UCSD-AML1 (cell line): ENCODE data around the gene SLC15A4.
A peak's percentile ranks its signal among the peaks of the same experiment; 100 is the strongest.
"Not testable (repeated sequence)": the region's sequence is repeated elsewhere in the genome, so short reads cannot be mapped to it uniquely, and the experiment has no call there.

ENCODE experiments used
- DNase-seq: peaks from one replicate; lab custom pipeline; 2025; ENCODE audit not compliant: unreplicated experiment; lab: John Stamatoyannopoulos, UW

Gene SLC15A4

DNA sequence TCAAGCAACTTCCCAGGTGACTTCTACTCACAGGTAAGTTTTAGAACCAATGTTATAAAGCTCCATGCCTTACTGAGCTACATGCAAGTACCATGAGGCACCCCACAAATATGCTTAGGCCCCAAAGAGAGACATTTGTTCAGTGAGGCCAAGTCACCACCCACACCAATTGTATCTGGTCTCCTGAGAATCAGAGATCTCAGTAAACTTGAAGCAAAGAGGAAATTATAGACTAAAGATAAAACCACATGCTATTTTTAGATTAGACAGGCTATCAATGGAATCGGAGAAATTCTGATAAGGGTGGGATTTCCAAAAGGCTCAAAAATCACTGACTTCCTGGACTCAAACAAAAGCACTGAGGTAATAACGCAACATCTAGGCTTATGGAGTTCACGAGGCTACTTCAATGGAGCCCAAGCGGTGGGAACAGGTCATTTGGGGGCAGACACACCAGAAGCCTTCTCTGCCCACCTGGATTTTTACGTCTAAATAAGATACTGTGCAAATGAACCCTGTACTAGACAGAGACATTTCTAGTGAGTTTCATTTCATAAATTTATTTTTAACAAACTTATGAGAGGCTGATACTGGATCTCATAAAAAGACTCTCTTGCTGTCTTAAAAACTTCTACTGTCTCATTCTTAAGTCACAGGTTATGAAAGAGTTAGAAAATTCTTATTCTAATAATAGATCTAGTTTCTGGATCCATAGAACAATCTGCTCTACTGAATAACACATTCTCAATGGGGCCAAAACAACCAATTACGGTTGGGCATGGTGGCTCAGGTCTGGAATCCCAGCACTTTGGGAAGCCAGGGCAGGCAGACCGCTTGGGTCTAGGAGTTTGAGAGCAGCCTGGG is 7.7 kb downstream of the SLC15A4 start:
- DNase-seq, result no peak

GRCh38 chr12:128814411-128815261 is 9.1 kb downstream of the SLC15A4 start:
- no peak for DNase-seq

DNA sequence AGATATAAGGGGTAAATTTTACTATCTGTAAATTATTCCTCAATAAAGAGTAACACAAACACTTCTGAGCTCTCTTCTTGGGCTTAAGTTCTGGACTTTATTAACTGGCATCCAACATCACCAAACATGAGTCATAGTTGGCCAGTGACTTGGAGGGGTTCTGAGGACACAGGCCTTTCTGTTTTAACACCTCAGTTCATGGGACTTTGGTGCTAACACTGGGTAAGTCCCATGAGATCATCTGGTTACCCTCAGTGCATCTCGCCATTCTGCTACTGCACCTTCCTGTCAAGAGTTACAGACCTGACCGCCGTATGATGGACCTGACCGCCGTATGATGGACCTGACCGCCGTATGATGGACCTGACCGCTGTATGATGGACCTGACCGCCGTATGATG is 9.9 kb downstream of the SLC15A4 start:
- DNase-seq, result no peak

DNA sequence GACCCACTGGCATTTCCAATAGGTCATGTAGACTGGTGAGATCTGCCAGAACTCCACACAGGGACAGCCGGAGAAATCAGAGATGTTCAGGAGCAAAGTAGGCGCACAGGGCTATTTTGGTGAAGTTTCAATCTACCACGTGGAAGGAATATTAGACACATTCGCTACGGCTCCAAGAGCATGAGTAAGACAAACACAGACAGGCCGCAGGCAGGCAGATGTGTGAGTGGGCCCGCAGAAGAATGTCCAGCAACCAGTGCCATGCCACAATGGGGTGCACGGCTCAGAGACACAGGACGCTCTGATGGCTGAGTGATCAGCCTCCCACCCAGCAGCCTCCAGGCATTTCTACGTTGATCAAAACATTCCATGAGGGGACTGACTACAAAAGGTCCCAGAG is 10.4 kb downstream of the SLC15A4 start:
- no peak for DNase-seq

DNA sequence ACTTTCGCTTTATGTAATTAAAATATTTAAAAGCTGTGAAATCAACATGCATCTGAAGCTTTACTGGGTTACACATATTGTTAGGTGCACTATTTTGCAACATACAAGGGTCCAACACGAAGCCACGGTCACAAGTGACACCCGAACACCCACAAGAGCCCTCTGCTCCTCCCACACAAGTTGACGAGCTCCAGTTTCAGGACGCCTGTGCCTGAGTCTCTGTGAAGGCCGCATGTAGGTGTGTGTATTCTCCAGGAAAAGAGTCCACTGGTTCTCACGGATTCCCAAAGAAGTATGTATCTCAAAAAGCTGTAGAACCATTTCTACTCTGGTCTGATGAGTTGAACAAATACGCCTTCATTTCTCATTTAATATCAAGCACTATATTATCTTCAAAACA is 12.0 kb downstream of the SLC15A4 start:
- no peak for DNase-seq

DNA sequence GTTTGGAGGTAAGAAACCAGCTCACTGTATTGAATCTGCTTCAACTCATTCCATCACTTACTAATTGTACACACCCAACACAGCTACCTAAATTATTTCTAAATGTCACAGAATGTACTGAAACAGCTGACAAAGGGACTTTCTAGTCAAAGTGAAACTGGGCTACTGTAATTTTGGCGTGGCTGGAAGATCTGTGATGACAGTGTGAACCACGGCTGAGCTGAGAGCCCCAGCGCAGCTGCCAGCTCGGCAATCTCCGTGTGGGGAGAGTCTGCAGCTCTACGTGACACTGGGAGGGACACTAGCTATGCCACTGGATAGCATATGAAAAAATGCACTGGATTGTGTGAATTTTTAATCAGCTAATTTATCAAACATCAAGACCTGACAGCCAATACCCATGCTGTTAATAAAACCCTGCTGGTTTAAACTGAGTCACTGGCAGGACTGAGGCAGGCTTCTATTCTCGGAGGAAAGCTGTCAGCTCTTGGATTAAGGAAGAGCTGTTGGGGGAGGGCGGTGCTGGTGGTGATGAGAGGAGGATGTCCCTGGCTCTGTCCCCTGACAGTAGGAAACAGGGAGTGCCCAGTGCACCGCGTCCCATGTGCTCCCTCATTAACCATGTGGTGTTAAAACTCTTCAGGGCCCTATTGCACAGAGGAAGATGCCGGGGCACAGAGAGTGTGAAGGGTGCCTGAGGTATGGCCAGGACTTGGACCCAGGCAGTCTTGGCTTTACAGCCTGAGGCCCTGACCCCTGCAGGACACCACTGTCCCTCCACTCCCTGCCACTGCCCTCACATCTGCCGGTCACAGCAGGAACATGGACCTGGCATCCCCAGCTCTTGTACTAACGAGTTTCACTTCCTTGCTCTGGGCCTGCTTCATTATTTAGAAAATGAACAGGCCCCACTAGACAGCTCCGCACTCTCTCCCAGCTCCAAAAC is 13.3 kb downstream of the SLC15A4 start:
- DNase-seq, result no peak

- no peak for DNase-seq
These were observed 15.1 kb downstream of the SLC15A4 start for GRCh38 chr12:128808651-128809050.

GRCh38 chr12:128807161-128807724 is 16.5 kb downstream of the SLC15A4 start:
- DNase-seq, result peak; percentile 57

DNA sequence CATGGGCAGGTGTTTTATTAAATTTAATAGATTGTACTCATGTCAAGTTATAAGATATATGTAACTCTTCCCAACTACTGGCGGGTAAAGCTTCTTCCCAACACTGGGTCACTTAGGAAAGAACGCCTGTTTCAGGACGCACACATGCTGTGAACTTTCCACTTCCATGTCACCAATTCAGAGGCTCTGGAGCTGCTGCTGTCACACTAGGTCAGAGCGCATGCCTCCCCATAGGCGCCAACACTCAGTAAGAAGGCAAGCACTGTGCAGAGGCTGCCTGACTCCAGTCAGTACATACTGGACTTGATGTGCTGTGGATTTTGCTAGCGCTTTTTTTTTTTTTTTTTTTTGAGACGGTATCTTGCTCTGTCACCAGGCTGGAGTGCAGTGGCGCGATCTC is 17.2 kb downstream of the SLC15A4 start:
- no peak for DNase-seq

- DNase-seq, result not testable (repeated sequence)
These were observed 18.4 kb downstream of the SLC15A4 start for GRCh38 chr12:128805406-128805805.

- DNase-seq, result no peak
These were observed 19.0 kb downstream of the SLC15A4 start for GRCh38 chr12:128804762-128805161.

- DNase-seq, result no peak
These were observed 20.0 kb downstream of the SLC15A4 start for GRCh38 chr12:128803788-128804187.

DNA sequence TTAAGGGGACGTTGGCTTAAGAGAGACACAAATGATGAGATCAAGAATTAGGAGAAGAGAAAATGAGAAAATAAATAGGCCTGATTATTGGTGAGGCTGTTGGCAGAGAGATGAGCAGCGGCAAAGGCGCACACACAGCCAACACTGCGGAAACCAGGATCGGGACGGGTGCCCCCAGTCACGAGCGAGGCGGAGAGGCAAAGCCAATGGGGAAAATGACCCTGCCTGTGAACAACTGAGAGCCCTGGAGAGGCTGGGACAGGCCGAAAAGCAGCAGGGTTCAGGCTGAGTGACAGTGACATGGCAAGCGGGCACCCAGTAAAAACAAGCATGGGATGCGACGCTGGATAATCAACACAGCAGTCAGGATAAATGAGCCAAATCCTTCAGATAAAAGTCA is 21.0 kb downstream of the SLC15A4 start:
- no peak for DNase-seq

DNA sequence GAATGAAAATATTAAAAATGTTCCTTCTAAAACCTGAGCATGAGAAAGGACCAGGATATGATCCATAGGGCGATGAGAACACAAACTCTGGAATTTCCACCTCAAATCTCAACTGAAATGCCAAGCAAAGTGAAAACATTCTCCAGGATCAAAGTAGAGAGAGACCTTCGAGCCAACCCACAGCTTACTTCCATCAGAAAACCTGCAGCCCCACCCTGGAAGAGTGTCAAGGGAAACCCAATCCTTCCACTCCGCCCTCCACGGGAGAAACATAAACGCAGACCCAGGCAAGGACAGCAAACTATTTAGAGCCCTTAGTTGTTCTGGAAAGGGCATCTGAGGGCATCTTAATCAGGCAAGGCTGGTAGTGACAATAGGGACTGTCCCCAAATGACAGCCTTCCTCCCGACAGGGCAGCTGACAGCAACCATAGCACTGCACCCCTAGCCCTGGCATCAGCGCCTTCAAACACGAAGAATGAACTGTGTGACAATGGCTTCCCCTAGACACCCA is 21.8 kb downstream of the SLC15A4 start:
- no peak for DNase-seq

DNA sequence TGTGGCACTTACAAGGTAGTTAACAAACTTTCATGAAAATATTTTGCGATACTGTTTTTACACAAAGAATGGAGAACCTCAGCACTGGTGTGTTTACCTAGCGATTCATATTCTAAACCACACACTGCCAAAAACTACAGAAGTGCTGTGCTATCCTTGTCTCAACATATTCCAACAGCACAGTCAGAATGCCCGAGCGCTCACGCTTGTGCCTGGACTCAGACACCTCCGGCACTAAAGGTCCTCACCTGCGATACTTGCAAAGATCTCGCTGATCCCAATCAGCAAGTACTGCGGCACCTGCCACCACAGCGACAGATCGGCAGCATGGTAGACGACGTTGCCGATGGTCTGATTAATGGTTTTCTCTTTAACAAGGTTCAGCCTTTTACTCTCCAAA is 23.2 kb downstream of the SLC15A4 start:
- no peak for DNase-seq

GRCh38 chr12:128798571-128799341 is 25.0 kb downstream of the SLC15A4 start:
- no peak for DNase-seq

DNA sequence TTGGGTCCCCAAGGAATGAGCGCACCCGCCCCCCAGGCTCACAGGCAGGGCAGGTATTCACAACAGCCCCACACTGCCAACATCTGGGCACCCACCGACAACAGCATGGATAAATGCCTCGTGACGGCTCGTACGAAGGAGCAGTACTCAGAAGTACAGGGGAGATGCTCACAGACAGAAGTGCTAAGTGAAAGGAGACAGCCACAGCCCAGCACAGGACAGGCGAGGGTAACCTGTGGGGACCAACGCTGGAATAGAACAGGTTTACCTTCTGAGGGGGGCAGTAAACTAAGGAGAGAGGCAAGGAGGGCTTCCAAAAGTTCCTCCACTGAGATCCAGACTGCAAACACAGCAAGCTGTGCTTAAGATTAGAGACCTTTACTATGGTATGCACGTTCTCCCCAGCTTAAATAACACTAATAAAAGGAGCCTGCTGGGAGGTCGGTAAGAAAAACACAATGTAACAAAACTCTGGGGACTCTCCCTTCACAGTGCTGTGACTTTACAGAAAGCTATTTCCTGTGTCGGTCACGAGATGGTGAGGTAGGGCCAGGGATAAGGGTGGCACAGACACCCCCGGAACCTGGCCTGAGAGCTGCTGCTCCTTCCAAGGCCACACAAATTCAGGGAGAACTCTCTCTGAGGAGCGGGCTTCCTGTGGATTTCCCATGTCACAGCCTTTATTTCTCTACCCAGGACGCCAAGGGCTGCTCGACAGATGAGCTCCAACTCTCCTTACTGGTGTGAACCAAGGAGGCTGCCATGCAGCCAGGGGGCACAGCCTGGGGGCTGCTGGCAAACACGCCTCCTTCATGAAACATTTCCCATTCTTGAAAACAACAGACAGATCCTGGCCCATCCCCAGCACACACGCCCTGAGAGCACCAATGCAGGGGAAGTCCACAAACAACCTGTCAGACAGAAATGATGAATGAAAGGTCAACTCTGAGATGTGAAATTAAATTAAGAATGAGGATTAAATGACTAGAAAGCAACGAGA is 26.3 kb downstream of the SLC15A4 start:
- DNase-seq, result peak; percentile 34

GRCh38 chr12:128796439-128797118 is 27.2 kb downstream of the SLC15A4 start:
- no peak for DNase-seq
